Stimulated activated CD4-positive, alpha-beta T cell treated with anti-CD3 and anti-CD28 coated beads, Interleukin-4, amount 100 ng/mL, for 48 hours (primary cell): ENCODE data around the gene LRRC8C.

Experiments
- DNase-seq, 2 donors: peaks; one replicate each; pipeline ENCODE4 v3.0.0-alpha.2; 2020; ENCODE audit warnings: low read depth in 2 of 2

The LRRC8C gene

DNA sequence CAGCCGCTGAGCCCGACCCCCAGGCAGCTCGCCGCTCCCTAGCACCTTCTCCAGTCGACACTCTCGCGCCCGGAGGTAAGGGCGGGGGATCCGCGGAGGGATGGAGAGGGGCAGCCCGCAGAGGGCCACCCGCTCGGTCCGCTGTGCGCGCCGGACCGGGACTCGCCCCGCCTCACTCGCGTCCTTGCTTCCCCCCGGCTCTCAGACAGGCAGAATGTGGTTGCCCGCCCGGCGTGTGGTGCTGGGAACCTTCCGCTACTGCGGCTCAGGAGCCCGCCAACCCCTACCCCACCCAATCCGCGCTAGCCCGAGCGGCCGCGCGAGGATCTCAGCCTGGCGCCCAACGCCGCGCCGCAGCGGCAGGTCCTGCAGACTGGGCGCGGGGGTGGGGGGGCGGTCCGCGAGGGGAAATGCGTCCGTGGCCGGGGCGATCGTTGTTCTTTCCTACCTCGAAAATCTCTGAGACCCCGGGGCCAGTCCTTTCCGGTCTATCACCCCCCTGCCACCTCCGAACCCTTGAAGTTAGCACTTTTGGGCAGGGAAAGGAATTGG is 404 bp downstream of the LRRC8C start:
- peak in 1 of 2 donors; percentile 51 for DNase-seq

DNA sequence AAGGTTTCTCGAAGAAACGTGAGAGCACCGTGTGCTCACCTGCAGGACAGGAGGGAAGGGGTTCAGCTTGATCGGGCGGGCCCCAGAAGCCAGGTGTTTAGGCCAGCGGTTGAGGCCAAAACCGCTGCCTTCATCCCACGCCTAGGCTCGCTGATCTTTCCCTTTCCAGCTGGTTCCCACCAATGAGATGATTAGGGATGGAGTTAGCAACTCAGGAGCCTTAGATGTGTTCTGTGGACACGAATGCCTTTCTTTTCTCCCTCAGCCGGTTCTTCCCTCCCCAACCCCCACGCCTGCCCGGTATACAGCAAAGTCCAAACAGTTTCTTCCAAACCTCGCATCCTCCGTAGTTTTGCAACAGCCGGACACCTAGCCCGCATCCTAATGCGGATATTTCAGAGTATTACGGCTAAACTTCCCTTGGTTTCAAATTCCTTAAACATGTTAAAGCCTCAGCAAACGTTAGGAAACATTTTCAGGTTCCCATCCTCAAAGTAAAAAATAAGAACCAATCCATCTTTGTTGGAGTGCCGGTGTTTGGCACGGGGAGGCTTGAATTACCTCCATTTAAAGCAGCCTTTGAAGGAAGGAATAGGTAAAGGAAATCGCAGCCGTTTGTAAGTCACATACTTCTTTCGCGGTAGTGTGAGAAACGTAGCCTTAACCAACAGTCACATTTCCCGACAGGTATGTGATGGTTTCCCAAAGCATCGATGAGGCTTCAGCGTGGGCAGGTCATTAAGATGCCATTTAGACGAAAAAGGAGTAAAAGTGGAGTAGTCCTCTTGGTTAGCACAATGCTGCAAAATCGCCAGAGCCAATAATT is 1.1 kb downstream of the LRRC8C start:
- DNase-seq, result no peak

DNA sequence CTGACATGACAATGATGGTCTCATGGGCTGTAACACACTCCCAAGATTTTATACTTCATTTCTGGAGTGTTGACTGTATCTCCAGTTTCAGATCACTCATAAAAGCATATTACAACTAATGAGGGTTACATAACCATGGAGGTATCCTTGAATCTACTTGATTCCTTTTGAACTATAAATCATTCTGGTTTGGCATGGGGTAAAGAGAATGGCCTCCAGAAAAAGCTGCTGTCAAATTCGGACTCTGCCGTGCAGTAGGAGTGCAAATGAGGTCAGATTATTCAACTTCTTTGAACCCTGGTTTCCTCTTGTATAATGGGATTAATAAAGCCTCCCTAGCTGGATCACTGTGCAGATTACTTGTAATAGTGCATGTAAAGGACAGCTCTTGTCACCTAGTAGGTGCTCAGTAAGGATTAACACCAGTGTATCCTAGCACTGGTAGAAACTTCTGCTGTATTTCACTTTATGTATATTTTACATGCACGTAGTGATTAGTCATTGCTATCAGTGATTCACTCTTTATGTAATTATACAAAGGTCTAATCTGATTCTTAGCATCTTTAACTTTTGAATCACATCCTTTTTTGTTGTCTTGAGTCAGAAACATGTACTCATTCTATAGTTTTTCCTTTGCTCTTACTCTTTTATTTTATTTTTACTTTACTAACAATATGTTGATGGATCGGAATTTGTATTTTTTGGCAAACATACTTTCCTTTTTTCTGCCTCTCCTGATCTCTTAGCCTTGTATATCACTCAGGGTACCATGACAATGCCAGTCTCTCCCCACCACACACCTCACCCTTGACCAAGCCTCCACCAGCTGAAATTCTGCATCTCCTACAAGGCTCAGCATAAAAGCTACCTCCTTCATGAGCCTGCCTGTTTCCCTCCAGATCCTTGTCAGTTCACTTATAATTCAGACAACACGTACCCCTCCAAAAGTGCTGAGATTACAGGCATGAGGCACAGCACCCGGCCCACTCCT is 3.2 kb downstream of the LRRC8C start:
- DNase-seq, result no peak

DNA sequence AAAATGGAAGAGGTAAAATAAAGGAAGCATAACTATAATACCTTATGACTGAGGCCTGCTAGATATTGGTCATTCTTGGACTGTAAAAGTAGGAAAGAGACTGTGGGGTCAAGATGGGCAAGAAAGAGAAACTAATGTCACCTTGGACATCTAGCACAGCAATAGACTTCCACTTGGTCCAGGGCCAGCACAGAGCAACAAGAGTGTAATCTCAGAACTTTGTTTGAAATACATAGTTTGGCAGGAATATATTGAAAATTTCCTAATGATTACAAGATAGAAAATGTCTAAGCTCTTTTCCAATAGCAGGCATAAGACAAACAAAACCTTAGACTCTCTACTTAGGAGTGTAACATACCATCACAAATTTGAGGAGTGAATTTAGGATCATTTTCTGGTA is 4.6 kb downstream of the LRRC8C start:
- DNase-seq, result no peak

DNA sequence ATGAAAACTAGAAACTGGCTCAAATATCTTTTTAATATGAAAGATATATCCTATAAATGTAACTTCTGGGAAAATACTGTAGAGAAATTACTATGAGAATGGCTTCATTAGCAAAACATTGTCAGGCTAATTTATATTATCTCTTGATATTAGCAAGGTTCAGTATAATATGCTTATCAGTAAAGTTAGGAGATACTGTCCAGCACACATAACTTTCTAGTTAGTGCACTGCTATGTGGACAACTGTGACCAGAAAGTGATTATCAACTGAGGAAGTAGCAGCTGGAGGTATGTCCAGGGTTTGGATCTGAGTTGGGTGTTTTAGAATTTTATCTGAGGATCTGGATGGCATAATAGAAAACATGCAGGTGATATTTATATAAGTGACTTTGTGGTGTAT is 7.5 kb downstream of the LRRC8C start:
- DNase-seq, result no peak

DNA sequence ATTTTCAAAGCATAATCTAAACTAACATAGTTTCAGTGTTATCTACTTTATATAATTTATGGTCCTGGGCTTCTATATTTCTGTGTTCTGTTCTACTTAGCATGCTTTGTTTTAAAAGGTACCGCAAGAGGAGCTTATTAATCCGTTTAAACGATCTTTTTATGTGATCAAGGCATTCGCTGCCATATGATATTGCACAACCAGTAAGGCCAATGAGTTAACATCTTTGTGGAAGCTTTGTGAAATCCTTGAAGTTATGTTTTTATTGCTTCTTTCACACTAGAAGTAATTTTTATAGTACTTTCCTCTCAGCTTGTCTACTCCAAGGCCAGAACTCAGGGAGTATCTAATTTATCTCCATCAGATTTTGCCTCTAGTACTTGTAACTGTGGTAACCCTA is 8.9 kb downstream of the LRRC8C start:
- DNase-seq, result no peak

DNA sequence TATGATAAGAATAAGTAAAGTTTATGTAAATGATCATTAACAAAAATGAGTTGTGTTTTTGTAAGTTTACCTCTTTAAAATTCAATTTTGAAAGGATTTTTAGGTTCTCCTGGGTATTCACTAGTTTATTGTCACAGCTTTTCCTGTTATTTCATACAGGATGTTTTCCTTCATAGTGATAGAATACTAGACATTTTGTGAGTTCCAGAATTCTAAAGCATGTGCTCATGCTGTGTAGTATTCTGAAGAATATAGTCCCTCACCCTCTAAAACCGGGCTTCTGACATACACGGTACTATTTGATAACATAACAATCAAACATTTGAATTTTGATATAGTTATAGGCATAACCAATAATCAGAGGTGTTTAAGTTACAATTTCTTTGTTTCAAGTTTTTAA is 10.7 kb downstream of the LRRC8C start:
- DNase-seq, result no peak

DNA sequence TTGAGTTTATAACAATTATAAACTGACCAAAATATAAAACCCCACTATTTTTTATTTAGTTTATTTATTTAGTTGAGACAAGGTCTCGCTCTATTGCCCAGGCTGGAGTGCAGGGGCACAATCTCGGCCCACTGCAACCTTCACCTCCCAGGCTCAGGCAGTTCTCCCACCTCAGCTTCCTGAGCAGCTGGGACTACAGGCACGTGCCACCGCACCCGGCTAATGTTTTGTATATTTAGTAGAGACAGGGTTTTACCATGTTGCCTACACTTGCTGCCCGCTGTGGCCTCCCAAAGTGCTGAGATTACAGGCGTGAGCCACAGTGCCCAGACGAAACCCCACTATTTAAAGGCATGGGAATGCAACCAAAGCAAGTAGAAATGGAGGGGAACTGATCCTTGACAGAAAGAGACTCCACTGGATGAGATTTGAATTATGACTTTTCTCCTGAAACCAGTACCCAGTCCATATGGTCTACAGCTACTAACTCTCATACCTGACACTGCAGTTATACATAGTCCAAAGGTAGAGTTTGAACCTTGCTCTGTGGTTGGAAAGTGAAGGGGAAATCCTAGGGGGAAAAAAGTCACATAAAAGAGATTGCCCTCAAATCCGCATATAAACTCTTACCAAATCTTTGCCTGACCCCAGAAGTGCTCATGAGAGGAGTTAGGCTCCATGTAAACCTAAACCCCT is 11.3 kb downstream of the LRRC8C start:
- DNase-seq, result no peak

DNA sequence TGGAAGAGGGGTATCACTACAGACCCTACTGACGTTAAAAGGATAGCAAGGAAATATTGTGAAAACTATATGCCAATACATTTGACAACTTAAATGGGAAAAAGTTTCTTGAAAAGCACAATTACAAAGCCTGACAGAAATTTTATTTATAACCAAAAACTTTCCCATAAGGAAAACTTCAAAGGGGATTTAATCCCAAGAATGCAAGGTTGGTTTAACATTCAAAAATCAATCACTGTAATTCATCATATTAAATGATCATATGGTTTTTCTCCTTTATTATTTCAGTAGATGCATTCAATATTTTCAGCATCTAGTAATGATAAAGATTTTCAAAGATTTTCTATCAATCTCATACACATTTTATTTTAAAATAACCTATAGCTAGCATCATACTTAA is 13.3 kb downstream of the LRRC8C start:
- no peak for DNase-seq

DNA sequence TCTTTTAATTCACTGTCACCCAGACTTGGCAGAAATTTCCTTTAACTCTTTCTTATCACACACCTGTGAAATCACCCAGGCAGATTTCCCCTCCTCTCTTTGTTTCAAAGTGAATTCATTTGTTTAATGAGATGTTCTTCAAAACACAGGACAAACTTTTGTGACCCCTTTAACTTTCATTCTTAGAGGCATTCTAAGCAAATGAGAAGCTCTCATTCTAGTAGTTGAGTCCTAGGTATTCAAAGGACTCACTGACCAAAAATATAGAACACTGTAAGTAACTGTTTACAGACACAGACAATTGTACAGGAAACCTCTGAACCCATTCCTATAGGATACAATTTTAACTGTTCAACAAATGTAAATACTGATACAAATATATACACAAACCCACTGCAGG is 16.9 kb downstream of the LRRC8C start:
- DNase-seq, result no peak

DNA sequence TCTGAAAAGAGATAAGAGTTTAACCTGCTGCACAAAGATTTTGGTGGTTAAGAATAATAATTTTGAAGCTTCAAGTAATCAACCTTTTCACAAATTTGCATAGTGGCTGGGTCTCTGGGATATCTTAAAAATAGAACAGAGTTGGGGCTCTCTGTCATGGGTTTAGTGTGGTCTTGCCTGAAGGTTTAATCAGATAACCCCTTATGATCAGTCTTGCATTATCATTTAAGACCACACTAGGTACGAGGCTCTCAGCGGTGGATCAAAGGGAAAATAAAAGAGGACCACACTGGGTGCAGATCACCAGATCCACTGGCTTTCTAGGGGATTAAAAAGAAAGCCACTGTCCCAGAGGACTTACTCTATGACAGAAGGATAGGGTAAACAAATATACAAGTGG is 19.5 kb downstream of the LRRC8C start:
- DNase-seq, result no peak

DNA sequence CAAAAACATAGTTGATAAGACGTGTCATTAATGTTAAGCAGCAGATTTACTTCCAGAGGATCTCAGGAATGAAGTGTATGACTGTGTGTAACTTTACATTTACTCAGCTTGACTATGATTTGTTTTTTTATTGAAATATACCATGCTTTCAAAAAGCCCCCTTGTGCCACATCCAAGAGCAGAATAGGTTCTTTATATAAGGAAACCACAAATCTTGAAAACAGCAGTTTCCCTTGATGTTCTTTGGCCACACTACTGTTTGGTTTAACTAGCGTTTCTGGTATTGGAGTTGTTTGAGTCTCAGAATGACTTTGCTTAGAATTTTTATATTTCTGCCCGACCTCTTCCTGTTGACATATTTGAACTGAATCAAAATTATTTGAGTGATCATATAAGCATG is 25.0 kb downstream of the LRRC8C start:
- no peak for DNase-seq

DNA sequence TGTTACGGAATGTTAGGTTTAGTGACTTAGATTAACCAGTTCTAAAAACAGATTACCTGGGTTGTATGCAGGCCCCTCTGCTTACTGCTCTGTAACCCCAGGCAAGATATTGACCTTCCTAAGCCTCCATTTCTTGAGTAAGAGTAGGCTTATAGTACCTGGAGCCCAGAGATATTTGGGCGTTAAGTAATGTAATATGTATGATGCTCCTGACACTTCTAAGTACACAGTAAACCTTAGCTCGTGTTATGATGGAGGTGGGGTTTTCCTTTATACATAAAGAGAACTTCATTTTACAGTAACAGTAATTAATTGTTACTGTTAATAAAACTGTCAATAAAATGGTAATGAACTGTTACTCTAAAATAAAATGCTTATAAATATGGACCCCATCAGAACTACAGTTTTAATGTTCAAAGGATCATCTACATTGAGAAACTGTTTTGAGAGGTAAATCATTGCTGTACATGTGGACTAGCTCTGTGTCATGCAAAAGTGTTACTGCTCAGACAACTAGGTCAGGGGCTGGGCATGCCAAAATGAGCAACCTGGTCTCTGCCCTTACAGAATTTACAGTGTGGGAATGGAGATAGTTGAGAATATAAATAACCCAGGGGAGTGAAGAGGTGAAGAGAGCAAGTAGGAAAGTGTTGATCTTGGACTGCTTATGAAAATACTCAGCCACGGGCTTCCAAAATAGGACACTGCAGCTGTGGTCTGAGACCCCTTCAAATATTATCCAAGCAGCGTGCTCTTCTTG is 26.6 kb downstream of the LRRC8C start:
- DNase-seq, result no peak

DNA sequence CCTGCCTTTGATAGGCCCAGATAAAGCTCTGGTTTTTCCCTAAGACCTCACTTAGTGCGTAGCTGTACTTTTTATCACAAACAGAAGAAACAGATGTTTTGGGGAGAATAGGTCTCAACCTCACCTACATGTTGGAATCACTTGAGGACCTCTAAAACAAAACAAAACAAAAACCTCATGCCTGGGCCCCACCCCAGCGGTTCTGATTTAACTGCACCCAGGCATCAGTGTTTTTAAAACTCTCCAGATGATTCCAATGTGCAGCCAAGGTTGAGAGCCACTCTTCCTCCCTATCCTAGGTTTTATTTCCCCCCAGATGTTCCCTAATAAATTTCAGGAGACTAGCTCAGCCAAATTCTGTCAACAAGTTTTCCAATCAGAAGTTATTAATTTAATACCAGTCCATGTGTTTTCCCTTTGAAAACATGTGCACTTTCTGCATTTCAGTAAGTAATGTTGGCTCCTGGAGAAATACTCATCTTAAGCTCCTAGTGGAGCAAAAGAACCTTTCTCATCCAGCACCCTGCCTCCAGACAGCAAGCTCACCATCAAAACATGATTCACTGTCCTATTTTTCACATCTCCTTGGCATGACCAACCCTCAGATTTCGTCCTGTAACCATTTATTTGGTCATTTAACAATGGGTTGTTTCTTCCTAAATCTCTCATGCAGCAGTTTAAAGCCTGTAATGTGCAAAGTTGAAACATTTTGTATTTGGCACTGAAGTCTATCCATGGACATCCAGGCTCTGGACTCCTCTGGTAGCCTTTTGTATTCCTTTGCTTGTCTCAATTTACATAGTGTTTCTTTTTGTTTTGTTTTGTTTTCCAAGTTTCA is 27.5 kb downstream of the LRRC8C start:
- DNase-seq, result no peak

DNA sequence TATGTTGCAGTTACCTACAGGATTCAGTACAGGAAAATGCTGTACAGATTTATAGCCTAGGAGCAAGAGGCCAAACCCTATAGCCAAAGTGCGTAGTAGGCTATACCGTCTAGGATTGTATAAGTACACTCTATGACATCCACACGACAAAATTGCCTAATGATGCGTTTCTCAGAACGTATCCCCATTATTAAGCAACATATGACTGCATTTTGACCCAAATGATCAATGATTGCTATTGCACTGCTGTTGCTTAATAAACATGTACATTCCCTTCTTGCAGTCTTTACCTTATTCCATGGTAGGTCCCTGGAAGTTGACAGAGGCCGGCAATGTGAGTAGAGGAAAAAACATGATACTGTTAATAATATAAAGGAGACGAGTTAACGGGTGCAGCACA is 33.0 kb downstream of the LRRC8C start:
- no peak for DNase-seq

DNA sequence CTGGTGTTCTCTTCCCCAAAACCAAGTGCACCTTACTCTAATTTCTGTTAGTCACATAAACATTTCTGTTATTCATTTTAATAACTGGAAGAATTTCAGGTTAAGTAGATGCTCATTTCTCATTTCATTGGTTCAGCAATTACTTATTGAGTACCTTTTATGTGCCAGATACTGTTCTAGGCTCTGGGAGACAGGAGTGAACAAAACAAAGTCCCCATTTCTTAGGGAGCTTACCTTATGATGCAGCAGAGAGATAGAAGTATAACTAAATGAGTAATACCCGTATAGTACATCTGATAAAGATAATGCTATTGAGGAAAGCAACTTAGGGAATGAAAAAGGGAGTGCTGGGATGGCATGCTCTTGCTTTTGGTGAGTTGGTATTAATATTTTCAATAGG is 33.7 kb downstream of the LRRC8C start:
- no peak for DNase-seq

DNA sequence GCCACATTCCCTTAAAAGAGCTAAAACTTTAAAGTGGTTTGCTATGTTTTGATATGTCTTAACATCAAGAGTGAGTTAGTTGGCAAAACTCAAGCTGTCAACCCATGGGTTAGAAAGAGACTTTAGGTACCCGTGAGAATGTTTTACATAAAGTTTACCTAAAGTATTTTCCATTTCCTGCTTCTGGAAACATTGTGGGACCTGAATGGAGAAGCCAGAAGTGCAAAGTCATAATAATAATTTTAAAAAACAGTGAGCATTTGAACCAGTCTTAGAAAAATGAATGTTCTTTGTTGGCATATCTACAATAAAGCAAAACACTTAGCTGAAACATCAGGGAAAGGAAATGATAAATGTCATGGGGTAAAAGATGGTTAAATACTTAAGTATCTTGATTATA is 34.8 kb downstream of the LRRC8C start:
- DNase-seq, result no peak

DNA sequence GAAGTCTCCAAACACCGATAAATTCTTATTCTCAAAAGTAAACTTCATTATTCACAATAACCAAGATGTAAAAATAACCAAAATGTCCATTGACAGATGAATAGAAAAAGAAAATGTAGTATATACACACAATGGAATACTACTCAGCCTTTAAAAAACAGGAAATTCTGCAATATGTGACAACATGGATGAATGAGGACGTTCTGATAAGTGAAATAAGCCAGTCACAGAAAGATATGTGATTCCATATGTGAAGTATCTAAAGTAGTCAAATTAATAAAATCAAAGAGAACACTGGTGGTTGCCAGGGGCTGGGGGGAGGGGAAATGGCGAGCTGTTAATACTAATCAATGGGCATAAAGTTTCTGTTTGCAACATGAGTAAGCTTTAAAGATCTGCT is 36.0 kb downstream of the LRRC8C start:
- no peak for DNase-seq

DNA sequence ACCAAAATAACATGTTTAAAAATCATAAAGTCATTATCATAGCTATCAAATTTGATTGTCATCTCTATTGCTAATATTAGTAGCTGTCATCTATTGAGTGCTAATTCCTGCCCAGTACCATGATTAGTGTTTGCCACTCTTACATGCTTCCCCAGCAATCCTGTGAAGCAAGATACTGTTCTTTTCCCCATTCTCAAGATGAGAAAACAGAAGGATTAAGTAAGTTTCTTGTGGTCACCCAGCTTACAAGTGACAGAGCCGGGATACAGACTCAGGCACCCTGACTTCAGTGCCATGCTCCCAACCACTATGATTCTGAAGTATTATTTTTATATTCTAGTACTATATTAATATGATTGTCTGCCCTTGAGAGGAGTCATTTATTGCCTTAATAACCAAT is 36.5 kb downstream of the LRRC8C start:
- DNase-seq, result no peak

DNA sequence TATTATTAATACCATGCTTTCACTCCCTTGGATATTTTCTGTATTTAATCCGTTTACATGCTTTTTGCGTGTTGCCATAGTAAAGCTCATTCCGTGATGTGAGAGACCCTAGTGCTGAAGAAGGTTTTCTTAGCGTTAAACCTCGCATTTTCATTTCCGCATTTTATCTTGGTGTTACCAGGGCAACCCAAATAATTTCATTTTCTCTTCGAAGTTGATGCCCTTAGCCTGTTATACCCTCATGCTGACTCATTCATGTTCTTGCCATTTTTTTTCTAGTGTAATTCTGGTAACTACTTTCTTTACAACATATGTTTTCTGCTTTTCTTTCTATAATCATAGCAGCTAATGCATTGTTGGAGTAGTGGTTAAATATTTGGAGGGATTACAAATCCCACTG is 37.2 kb downstream of the LRRC8C start:
- no peak for DNase-seq
